ENCODE measurements around the gene DPP10.

The DPP10 gene

GRCh38 chr2:115652652-115653051, 1210.2 kb downstream of the DPP10 start:
- no peak for TF ChIP-seq CTCF (IDR thresholded peaks at IDR 0.05)
- H3K27ac ChIP-seq: no peak overlapping the region

GRCh38 chr2:115654362-115654761, 1211.9 kb downstream of the DPP10 start:
- H3K27ac ChIP-seq: no peak overlapping the region
- TF ChIP-seq ZFX (IDR thresholded peaks at IDR 0.05; ENCODE audit: borderline replicate concordance) (no peak), CTCF (IDR thresholded peaks at IDR 0.05) (no peak)

DNA sequence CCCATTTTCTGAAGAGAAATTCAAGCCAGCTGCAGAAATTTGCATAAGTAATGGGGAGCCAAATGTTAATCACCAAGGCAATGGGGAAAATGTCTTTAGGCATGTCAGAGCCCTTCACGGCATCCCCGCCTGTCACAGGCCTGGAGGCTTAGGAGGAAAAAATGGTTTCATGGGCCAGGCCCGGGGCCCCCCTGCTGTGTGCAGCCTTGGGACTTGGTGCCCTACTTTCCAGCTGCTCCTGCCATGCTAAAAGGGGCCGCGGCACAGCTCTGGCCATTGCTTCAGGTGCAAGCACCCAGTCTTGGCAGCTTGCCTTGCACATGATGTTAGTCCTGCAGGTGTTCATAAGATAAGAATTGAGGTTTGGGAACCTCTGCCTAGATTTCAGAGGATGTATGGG, 1235.7 kb downstream of the DPP10 start:
- TF ChIP-seq ZFX (IDR thresholded peaks at IDR 0.05; ENCODE audit: borderline replicate concordance): no peak

GRCh38 chr2:115684345-115684744, 1241.9 kb downstream of the DPP10 start:
- no peak overlapping the region for H3K27ac ChIP-seq
- TF ChIP-seq CTCF (IDR thresholded peaks at IDR 0.05) (no peak), ZFX (IDR thresholded peaks at IDR 0.05; ENCODE audit: borderline replicate concordance) (no peak)

More for the DNA sequence above, 1235.7 kb downstream of the DPP10 start:
- no peak overlapping the region for H3K27ac ChIP-seq

GRCh38 chr2:115691409-115691808, 1249.0 kb downstream of the DPP10 start:
- H3K27ac ChIP-seq: no peak overlapping the region
- no peak for TF ChIP-seq ZFX (IDR thresholded peaks at IDR 0.05; ENCODE audit: borderline replicate concordance)
- no peak for TF ChIP-seq CTCF (IDR thresholded peaks at IDR 0.05)

- H3K27ac ChIP-seq: no peak overlapping the region
- TF ChIP-seq CTCF (IDR thresholded peaks at IDR 0.05) (no peak), ZFX (IDR thresholded peaks at IDR 0.05; ENCODE audit: borderline replicate concordance) (no peak)
Measured at GRCh38 chr2:115694651-115695050, 1252.2 kb downstream of the DPP10 start.

GRCh38 chr2:115733190-115733775, 1290.8 kb downstream of the DPP10 start:
- TF ChIP-seq ZFX (IDR thresholded peaks at IDR 0.05; ENCODE audit: borderline replicate concordance) (no peak), CTCF (IDR thresholded peaks at IDR 0.05) (no peak)
- H3K27ac ChIP-seq: no peak overlapping the region

DNA sequence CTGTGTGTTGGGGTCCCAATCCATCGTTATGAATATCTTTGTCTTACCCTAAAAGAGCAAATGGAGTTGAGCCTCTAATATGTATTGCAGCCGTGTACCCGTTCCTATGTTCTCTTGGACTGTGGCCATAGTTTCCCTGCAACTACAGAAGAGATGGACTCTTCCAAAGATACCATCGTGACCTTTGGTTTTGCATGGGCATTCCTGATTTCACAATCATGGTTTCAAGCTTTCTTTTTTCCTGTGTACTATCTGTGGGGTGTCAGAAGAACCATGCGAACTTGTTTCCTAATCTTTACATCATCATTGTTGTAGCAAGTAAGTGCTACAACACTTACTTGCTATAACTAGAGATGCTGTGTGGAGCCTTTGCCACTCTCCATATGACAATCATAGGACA, 1295.7 kb downstream of the DPP10 start:
- H3K27ac ChIP-seq: no peak overlapping the region
- no peak for TF ChIP-seq CTCF (IDR thresholded peaks at IDR 0.05)
- TF ChIP-seq ZFX (IDR thresholded peaks at IDR 0.05; ENCODE audit: borderline replicate concordance): no peak

Measured in 22Rv1 (cell line).